22Rv1 (cell line): ENCODE measurements around the gene FOXO6.

ENCODE experiments used
- ZFX ChIP-seq: fragments of 450-650 bp; IDR thresholded peaks from 2 replicates; pipeline ENCODE4 v1.6.1; 2017; ENCODE audit warnings: antibody characterized with exemption, borderline replicate concordance
- TF ChIP-seq, protein P1 (sequence below): fragments of 450-650 bp; IDR thresholded peaks from 2 replicates; pipeline ENCODE4 v1.5.1; 2017; ENCODE audit warnings: mild to moderate bottlenecking

- TF ChIP-seq, protein P1, sequence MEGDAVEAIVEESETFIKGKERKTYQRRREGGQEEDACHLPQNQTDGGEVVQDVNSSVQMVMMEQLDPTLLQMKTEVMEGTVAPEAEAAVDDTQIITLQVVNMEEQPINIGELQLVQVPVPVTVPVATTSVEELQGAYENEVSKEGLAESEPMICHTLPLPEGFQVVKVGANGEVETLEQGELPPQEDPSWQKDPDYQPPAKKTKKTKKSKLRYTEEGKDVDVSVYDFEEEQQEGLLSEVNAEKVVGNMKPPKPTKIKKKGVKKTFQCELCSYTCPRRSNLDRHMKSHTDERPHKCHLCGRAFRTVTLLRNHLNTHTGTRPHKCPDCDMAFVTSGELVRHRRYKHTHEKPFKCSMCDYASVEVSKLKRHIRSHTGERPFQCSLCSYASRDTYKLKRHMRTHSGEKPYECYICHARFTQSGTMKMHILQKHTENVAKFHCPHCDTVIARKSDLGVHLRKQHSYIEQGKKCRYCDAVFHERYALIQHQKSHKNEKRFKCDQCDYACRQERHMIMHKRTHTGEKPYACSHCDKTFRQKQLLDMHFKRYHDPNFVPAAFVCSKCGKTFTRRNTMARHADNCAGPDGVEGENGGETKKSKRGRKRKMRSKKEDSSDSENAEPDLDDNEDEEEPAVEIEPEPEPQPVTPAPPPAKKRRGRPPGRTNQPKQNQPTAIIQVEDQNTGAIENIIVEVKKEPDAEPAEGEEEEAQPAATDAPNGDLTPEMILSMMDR: no peak
- no peak for TF ChIP-seq ZFX
Measured at GRCh38 chr1:41348394-41348793, 12.8 kb upstream of the FOXO6 start.
